Upper lobe of right lung (tissue), 1 donor: ENCODE data around the gene GASK1A. TPM values are rescaled to one million over a fixed set of nuclear protein-coding genes. Genes with fewer than 3 reads are reported as not detected.
"Not testable (repeated sequence)": the region's sequence is repeated elsewhere in the genome, so short reads cannot be mapped to it uniquely, and the experiment has no call there.

Experiments
- ATAC-seq: fragments of 200-7000 bp; cut with Tn5 transposase; one replicate; pipeline ENCODE4 v1.9.1; 2020; ENCODE audit warnings: mild to moderate bottlenecking, moderate library complexity
- DNase-seq: peaks from one replicate; pipeline ENCODE4 v3.0.0-alpha.2; 2020
- H3K27ac ChIP-seq: fragments of 200-600 bp; one replicate; pipeline ENCODE4 v1.8.0; 2022
- H3K27me3 ChIP-seq: fragments of 200-600 bp; one replicate; pipeline ENCODE4 v1.8.0; 2022; ENCODE audit warnings: mild to moderate bottlenecking
- H3K36me3 ChIP-seq: fragments of 200-600 bp; one replicate; pipeline ENCODE4 v1.8.0; 2022
- H3K4me1 ChIP-seq: fragments of 200-600 bp; one replicate; pipeline ENCODE4 v1.8.0; 2022
- H3K4me3 ChIP-seq: fragments of 200-600 bp; one replicate; pipeline ENCODE4 v1.8.0; 2022; ENCODE audit warnings: mild to moderate bottlenecking
- H3K9me3 ChIP-seq: fragments of 200-600 bp; one replicate; pipeline ENCODE4 v1.8.0; 2022
- intact Hi-C: fragments of 100-400 bp; cut with DNase I; formaldehyde crosslinking; loops from one replicate; pipeline ENCODE4 v1.11.0; 2022
- total RNA-seq: library from RNA; stranded (reverse); fragmentation: NEBNext Ultra II Directional; extraction: Animal tissue kit (Norgen Biotek cat#: 25700); gene quantifications from one replicate; pipeline ENCODE4 v1.2.1, GENCODE V29; 2021
- TF ChIP-seq, protein P1 (sequence below): fragments of 200-600 bp; IDR thresholded peaks from one replicate; pipeline ENCODE4 v1.8.0; 2022; ENCODE audit warnings: antibody characterized with exemption
- donor health status: DM: no; HTN: yes; CAD: no; lungs with severe emphysema.

Gene GASK1A
- total RNA-seq, 1 donor from 2014 or later = 3.9 TPM

GRCh38 chr3:42961633-42962032, 17.5 kb upstream of the GASK1A start:
- Histone ChIP-seq H3K27me3 (no peaks in the 10 kb centered on the region), H3K27ac (no peak overlapping the region), H3K4me1 (no peaks in the 10 kb centered on the region), H3K9me3 (no peaks in the 10 kb centered on the region), H3K36me3 (no peaks in the 10 kb centered on the region), H3K4me3 (no peak overlapping the region)
- DNase-seq (no peak), ATAC-seq (peak; percentile 63)
- TF ChIP-seq, protein P1, sequence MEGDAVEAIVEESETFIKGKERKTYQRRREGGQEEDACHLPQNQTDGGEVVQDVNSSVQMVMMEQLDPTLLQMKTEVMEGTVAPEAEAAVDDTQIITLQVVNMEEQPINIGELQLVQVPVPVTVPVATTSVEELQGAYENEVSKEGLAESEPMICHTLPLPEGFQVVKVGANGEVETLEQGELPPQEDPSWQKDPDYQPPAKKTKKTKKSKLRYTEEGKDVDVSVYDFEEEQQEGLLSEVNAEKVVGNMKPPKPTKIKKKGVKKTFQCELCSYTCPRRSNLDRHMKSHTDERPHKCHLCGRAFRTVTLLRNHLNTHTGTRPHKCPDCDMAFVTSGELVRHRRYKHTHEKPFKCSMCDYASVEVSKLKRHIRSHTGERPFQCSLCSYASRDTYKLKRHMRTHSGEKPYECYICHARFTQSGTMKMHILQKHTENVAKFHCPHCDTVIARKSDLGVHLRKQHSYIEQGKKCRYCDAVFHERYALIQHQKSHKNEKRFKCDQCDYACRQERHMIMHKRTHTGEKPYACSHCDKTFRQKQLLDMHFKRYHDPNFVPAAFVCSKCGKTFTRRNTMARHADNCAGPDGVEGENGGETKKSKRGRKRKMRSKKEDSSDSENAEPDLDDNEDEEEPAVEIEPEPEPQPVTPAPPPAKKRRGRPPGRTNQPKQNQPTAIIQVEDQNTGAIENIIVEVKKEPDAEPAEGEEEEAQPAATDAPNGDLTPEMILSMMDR = peak; percentile 68
- intact Hi-C loops = no loop called here

- no peaks in the 10 kb centered on the region for H3K9me3 ChIP-seq
- H3K4me3 ChIP-seq = no peak overlapping the region
- DNase-seq (no peak), ATAC-seq (no peak)
- H3K36me3 ChIP-seq = no peaks in the 10 kb centered on the region
- no peaks in the 10 kb centered on the region for H3K4me1 ChIP-seq
- intact Hi-C loops = no loop called here
- TF ChIP-seq, protein P1 = no peak
- no peaks in the 10 kb centered on the region for H3K27me3 ChIP-seq
- H3K27ac ChIP-seq = no peak overlapping the region
Observed at GRCh38 chr3:42963269-42963668, 15.8 kb upstream of the GASK1A start.

DNA sequence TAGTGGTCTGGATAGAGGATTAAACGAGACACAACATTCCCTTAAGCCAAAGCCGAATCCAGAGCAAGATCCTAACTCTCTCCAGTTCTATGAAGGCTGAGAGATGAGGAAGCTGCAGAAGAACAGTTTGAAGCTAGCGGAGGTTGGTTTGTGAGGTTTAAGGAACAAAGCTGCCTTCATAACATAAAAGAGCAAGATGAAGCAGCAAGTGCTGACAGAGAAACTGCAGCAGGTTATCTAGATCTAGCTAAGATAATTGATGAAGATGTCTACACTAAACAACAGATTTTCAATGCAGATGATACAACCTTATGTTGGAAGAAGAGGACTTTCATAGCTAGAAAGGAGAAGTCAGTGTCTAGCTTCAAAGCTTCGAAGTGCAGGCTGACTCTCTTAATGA, 14.8 kb upstream of the GASK1A start:
- no peaks in the 10 kb centered on the region for H3K4me1 ChIP-seq
- H3K36me3 ChIP-seq = no peaks in the 10 kb centered on the region
- no peaks in the 10 kb centered on the region for H3K27me3 ChIP-seq
- no peak overlapping the region for H3K4me3 ChIP-seq
- intact Hi-C loops = no loop called here
- TF ChIP-seq, protein P1 = no peak
- ATAC-seq (no peak), DNase-seq (no peak)
- H3K27ac ChIP-seq = no peak overlapping the region
- no peaks in the 10 kb centered on the region for H3K9me3 ChIP-seq

DNA sequence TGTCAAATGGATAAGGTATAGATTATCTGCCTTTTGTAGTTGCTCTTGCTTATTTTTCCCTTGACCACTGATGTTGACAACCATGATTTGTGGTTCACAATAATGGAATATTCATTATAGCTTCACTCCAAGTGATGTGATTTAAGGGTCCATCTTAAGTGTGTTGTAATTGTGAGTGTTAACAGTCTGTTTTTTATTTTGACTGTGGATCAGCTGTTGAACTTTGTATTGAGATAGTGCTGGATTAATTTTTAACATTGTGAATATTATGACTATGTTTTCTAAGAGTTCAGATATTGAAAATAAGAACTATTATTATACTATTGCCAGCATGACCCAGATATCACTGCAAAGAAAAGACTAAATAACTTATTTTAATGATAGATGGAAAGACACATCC, 8.6 kb upstream of the GASK1A start:
- no peak for ATAC-seq
- no peak for DNase-seq
- intact Hi-C loops = no loop called here
- Histone ChIP-seq H3K9me3 (no peaks in the 10 kb centered on the region), H3K4me1 (no peaks in the 10 kb centered on the region), H3K4me3 (no peak overlapping the region), H3K27ac (no peak overlapping the region), H3K36me3 (no peaks in the 10 kb centered on the region), H3K27me3 (no peaks in the 10 kb centered on the region)
- TF ChIP-seq, protein P1 = no peak

DNA sequence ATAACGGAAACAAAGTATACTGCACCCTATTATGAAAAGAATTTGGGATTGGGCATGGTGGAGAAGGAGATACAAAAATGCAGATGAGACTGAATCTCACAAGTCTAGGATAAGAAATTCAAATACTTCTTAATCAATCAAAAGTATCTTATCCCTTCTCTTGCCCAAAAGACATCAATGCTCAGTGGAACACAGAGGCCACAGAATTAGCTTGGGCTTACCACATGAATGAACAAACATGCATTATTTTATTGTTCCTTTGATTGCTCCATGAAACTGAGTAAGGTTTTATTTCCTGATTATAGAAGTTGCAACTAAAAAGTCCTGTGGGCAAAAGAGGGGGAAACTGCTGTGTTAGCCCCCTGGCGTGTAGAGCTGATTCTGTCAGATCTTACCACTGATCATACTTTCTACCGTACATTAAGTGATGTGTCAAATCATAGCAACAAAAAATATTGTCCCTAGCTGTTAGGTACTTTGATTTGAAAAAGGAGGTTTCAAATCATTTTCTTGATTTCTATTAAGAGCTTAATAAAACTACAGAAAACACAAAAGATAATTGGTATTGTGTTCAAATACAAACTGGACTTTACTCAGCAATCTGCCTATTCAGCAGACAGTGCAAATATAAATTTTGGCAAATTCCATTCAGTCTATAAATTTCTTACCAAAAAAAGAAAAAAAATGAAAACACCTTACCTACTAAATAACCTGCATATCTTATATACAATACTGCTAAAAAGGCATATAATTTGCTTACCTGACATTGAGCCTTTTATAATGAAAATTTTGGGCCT, 7.9 kb upstream of the GASK1A start:
- H3K4me1 ChIP-seq = no peaks in the 10 kb centered on the region
- no peaks in the 10 kb centered on the region for H3K27me3 ChIP-seq
- DNase-seq = no peak
- H3K9me3 ChIP-seq = no peaks in the 10 kb centered on the region
- no peak for ATAC-seq
- no peak overlapping the region for H3K27ac ChIP-seq
- no peak overlapping the region for H3K4me3 ChIP-seq
- intact Hi-C loops = no loop called here
- TF ChIP-seq, protein P1 = no peak
- no peaks in the 10 kb centered on the region for H3K36me3 ChIP-seq

DNA sequence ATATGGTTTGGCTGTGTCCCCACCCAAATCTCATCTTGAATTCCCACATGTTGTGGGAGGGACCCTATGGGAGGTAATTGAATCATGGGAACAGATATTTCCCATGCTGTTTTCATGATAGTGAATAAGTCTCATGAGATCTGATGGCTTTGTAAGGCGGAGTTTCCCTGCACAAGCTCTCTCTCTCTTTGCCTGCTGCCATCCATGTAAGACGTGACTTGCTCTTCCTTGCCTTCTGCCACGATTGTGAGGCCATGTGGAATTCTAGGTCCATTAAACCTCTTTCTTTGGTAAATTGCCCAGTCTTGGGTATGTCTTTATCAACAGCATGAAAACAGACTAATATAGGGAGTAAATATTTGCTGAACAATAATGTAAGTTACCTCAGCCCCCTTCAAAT, 4.2 kb upstream of the GASK1A start:
- intact Hi-C loops, H3K27ac ChIP-seq, ATAC-seq: not testable (repeated sequence)

More for the DNA sequence above, 4.2 kb upstream of the GASK1A start:
- H3K4me1 ChIP-seq, H3K27me3 ChIP-seq, H3K4me3 ChIP-seq, H3K9me3 ChIP-seq, H3K36me3 ChIP-seq, DNase-seq: not testable (repeated sequence)
